Activated CD4-positive, alpha-beta T cell treated with anti-CD3 and anti-CD28 coated beads, Interleukin-2, amount 10 ng/mL, durations not matched to agents 7 days and 5 days (primary cell): Measurements from ENCODE around the gene HYAL2. TPM values are rescaled to one million over a fixed set of nuclear protein-coding genes. Genes with fewer than 3 reads are reported as not detected.
"Not testable (repeated sequence)": the region's sequence is repeated elsewhere in the genome, so short reads cannot be mapped to it uniquely, and the experiment has no call there.

Source experiments
- CTCF ChIA-PET: fragments of 350-600 bp; sonication (Branson Sonifier 250); formaldehyde crosslinking; loops from one replicate; lab custom pipeline; 2021; ENCODE audit warnings: antibody characterized with exemption; lab: Charles Lee
- POLR2A ChIA-PET: fragments of 350-600 bp; sonication (Branson Sonifier 250); formaldehyde crosslinking; loops from one replicate; lab custom pipeline; 2021; ENCODE audit warnings: antibody characterized with exemption; lab: Charles Lee
- DNase-seq: peaks from one replicate; pipeline ENCODE4 v3.0.0-alpha.2; 2020
- H3K27ac Mint-ChIP-seq: one replicate; pipeline ENCODE4 v1.8.0; 2021; ENCODE audit warnings: mild to moderate bottlenecking, moderate library complexity, mixed read lengths
- H3K27me3 Mint-ChIP-seq: one replicate; pipeline ENCODE4 v1.8.0; 2021; ENCODE audit warnings: mixed read lengths
- H3K36me3 Mint-ChIP-seq: one replicate; pipeline ENCODE4 v1.8.0; 2021; ENCODE audit warnings: low read depth, mixed read lengths
- H3K4me1 Mint-ChIP-seq: one replicate; pipeline ENCODE4 v1.8.0; 2021; ENCODE audit warnings: mixed read lengths
- H3K4me3 Mint-ChIP-seq: one replicate; pipeline ENCODE4 v1.8.0; 2021; ENCODE audit warnings: mild to moderate bottlenecking, moderate library complexity, mixed read lengths
- H3K9me3 Mint-ChIP-seq: one replicate; pipeline ENCODE4 v1.8.0; 2021; ENCODE audit warnings: mixed read lengths
- total RNA-seq, 2 experiments: library from RNA; stranded (reverse); gene quantifications; one replicate each; pipeline ENCODE4 v1.2.3, GENCODE V29; 2021

Gene HYAL2
- total RNA-seq, 2 experiments from 2014 or later: 4.3 to 5.7 TPM

- Mint-ChIP-seq H3K27ac (peak within 1 kb of the TSS; percentile 95), H3K9me3 (no peaks in the 10 kb centered on the region), H3K36me3 (peaks cover 1% of the 10 kb centered on the region), H3K4me3 (peak within 1 kb of the TSS; percentile 88), H3K4me1 (peaks cover 27% of the 10 kb centered on the region), H3K27me3 (no peaks in the 10 kb centered on the region)
- POLR2A ChIA-PET: interaction anchor here (0.6 kb wide), 1 partner anchor 863 kb away, joined by 3 read pairs; the partner anchor contains the start of gene NICN1
- DNase-seq: peak; percentile 98
- CTCF ChIA-PET: interaction anchor here (0.6 to 3.8 kb wide), 11 partner anchors 11 to 468 kb away, joined by 3 to 11 read pairs (median 4); partner anchors contain the start of gene RASSF1
These were observed 30.1 kb downstream of the HYAL2 start, which contains the start of gene IFRD2 for GRCh38 chr3:50292159-50293078. IFRD2 (minus strand) TSS chr3:50292429; CDS start chr3:50292274, 155 bp downstream.

- ChIA-PET POLR2A (no interaction called here), CTCF (interaction anchor here (1.2 to 3.8 kb wide), 4 partner anchors 8 to 44 kb away, joined by 3 to 9 read pairs (median 6); partner anchors contain the start of genes HYAL3 and NAA80)
- Mint-ChIP-seq H3K4me3 (peak overlapping the region; percentile 88), H3K27ac (no peak overlapping the region), H3K9me3 (no peaks in the 10 kb centered on the region), H3K4me1 (peaks cover 23% of the 10 kb centered on the region), H3K36me3 (no peaks in the 10 kb centered on the region), H3K27me3 (no peaks in the 10 kb centered on the region)
- DNase-seq: peak; percentile 5
These were observed 32.3 kb downstream of the HYAL2 start for GRCh38 chr3:50290161-50290641.

GRCh38 chr3:50289130-50289529, 33.4 kb downstream of the HYAL2 start:
- ChIA-PET POLR2A (no interaction called here), CTCF (interaction anchor here (0.6 to 3.8 kb wide), 7 partner anchors 9 to 63 kb away, joined by 3 to 9 read pairs (median 5); partner anchors contain the start of genes HYAL3, LSMEM2 and NAA80)
- no peak overlapping the region for H3K27ac Mint-ChIP-seq
- H3K9me3 Mint-ChIP-seq: no peaks in the 10 kb centered on the region
- peaks cover 23% of the 10 kb centered on the region for H3K4me1 Mint-ChIP-seq
- no peaks in the 10 kb centered on the region for H3K27me3 Mint-ChIP-seq
- no peaks in the 10 kb centered on the region for H3K36me3 Mint-ChIP-seq
- DNase-seq: no peak
- peak overlapping the region; percentile 19 for H3K4me3 Mint-ChIP-seq

- Mint-ChIP-seq H3K36me3 (no peaks in the 10 kb centered on the region), H3K27ac (no peak overlapping the region), H3K27me3 (no peaks in the 10 kb centered on the region), H3K4me3 (no peak overlapping the region), H3K9me3 (no peaks in the 10 kb centered on the region), H3K4me1 (peaks cover 21% of the 10 kb centered on the region)
- CTCF ChIA-PET: interaction anchor here (0.7 to 3.8 kb wide), 5 partner anchors 8 to 79 kb away, joined by 3 to 9 read pairs (median 5); partner anchors contain the start of genes HYAL3, LSMEM2 and NAA80
- DNase-seq: no peak
- POLR2A ChIA-PET: no interaction called here
These were observed 34.0 kb downstream of the HYAL2 start for GRCh38 chr3:50288387-50289007.

- POLR2A ChIA-PET: no interaction called here
- Mint-ChIP-seq H3K36me3 (no peaks in the 10 kb centered on the region), H3K4me1 (peaks cover 11% of the 10 kb centered on the region)
These were observed 35.3 kb downstream of the HYAL2 start for GRCh38 chr3:50287262-50287661.

GRCh38 chr3:50286322-50287227, 36.0 kb downstream of the HYAL2 start:
- peaks cover 11% of the 10 kb centered on the region for H3K4me1 Mint-ChIP-seq
- ChIA-PET POLR2A (no interaction called here), CTCF (interaction anchor here (1.2 to 3.8 kb wide), 2 partner anchors 13 to 40 kb away, joined by 3 to 9 read pairs; no protein-coding TSS in a partner anchor)
- no peak overlapping the region for H3K4me3 Mint-ChIP-seq
- DNase-seq: no peak
- H3K36me3 Mint-ChIP-seq: no peaks in the 10 kb centered on the region
- no peaks in the 10 kb centered on the region for H3K9me3 Mint-ChIP-seq
- H3K27me3 Mint-ChIP-seq: no peaks in the 10 kb centered on the region
- H3K27ac Mint-ChIP-seq: no peak overlapping the region

More at GRCh38 chr3:50287262-50287661, 35.3 kb downstream of the HYAL2 start:
- H3K9me3 Mint-ChIP-seq: no peaks in the 10 kb centered on the region
- H3K27ac Mint-ChIP-seq: no peak overlapping the region
- CTCF ChIA-PET: interaction anchor here (1.2 to 3.8 kb wide), 2 partner anchors 12 to 41 kb away, joined by 3 to 9 read pairs; no protein-coding TSS in a partner anchor
- DNase-seq: no peak
- no peaks in the 10 kb centered on the region for H3K27me3 Mint-ChIP-seq
- no peak overlapping the region for H3K4me3 Mint-ChIP-seq

- not testable (repeated sequence) for H3K4me1 Mint-ChIP-seq, H3K9me3 Mint-ChIP-seq, DNase-seq, H3K36me3 Mint-ChIP-seq, H3K4me3 Mint-ChIP-seq, H3K27ac Mint-ChIP-seq, H3K27me3 Mint-ChIP-seq
- ChIA-PET CTCF (interaction anchor here (0.6 to 1.1 kb wide), 3 partner anchors 11 to 581 kb away, joined by 3 to 5 read pairs (median 3); no protein-coding TSS in a partner anchor), POLR2A (interaction anchor here (0.5 kb wide), 1 partner anchor 37 kb away, joined by 3 read pairs; no protein-coding TSS in a partner anchor)
These were observed 38.4 kb downstream of the HYAL2 start for GRCh38 chr3:50284121-50284520.

- DNase-seq: no peak
- peaks cover 32% of the 10 kb centered on the region for H3K27me3 Mint-ChIP-seq
- H3K9me3 Mint-ChIP-seq: no peaks in the 10 kb centered on the region
- CTCF ChIA-PET: interaction anchor here (0.5 to 2.4 kb wide), 7 partner anchors 8 to 55 kb away, joined by 3 to 9 read pairs (median 5); no protein-coding TSS in a partner anchor
- H3K4me1 Mint-ChIP-seq: peaks cover 15% of the 10 kb centered on the region
- no peaks in the 10 kb centered on the region for H3K36me3 Mint-ChIP-seq
- no peak overlapping the region for H3K4me3 Mint-ChIP-seq
- POLR2A ChIA-PET: interaction anchor here (0.6 kb wide), 1 partner anchor 1223 kb away, joined by 5 read pairs; no protein-coding TSS in a partner anchor
- no peak overlapping the region for H3K27ac Mint-ChIP-seq
These were observed 43.1 kb downstream of the HYAL2 start for GRCh38 chr3:50279255-50280016.

GRCh38 chr3:50278880-50279224, 43.7 kb downstream of the HYAL2 start, which contains the start of gene LSMEM2:
LSMEM2 (plus strand) TSS chr3:50279087; CDS start chr3:50279114, 27 bp downstream.
- CTCF ChIA-PET: interaction anchor here (0.5 to 2.4 kb wide), 6 partner anchors 10 to 84 kb away, joined by 3 to 9 read pairs (median 6); no protein-coding TSS in a partner anchor
- no peak within 1 kb of the TSS for H3K4me3 Mint-ChIP-seq

GRCh38 chr3:50278123-50278879, 44.2 kb downstream of the HYAL2 start:
- Mint-ChIP-seq H3K27me3 (peaks cover 39% of the 10 kb centered on the region), H3K4me1 (peaks cover 21% of the 10 kb centered on the region), H3K27ac (no peak overlapping the region), H3K4me3 (no peak overlapping the region), H3K36me3 (no peaks in the 10 kb centered on the region), H3K9me3 (no peaks in the 10 kb centered on the region)
- CTCF ChIA-PET: interaction anchor here (0.6 to 2.4 kb wide), 5 partner anchors 10 to 272 kb away, joined by 3 to 9 read pairs (median 6); no protein-coding TSS in a partner anchor
- DNase-seq: no peak
- POLR2A ChIA-PET: no interaction called here

More at GRCh38 chr3:50278880-50279224, 43.7 kb downstream of the HYAL2 start, which contains the start of gene LSMEM2:
- no peak for DNase-seq
- Mint-ChIP-seq H3K36me3 (no peaks in the 10 kb centered on the region), H3K9me3 (no peaks in the 10 kb centered on the region), H3K27me3 (peaks cover 37% of the 10 kb centered on the region), H3K27ac (no peak within 1 kb of the TSS), H3K4me1 (peaks cover 20% of the 10 kb centered on the region)
- POLR2A ChIA-PET: no interaction called here
